AML-193 (cell line): ENCODE measurements around the gene PHETA2.

Experiments
- DNase-seq, 2 experiments: peaks; one replicate each; lab custom pipeline; 2025; lab: John Stamatoyannopoulos, UW

The PHETA2 gene, protein sequence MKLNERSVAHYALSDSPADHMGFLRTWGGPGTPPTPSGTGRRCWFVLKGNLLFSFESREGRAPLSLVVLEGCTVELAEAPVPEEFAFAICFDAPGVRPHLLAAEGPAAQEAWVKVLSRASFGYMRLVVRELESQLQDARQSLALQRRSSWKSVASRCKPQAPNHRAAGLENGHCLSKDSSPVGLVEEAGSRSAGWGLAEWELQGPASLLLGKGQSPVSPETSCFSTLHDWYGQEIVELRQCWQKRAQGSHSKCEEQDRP

DNA sequence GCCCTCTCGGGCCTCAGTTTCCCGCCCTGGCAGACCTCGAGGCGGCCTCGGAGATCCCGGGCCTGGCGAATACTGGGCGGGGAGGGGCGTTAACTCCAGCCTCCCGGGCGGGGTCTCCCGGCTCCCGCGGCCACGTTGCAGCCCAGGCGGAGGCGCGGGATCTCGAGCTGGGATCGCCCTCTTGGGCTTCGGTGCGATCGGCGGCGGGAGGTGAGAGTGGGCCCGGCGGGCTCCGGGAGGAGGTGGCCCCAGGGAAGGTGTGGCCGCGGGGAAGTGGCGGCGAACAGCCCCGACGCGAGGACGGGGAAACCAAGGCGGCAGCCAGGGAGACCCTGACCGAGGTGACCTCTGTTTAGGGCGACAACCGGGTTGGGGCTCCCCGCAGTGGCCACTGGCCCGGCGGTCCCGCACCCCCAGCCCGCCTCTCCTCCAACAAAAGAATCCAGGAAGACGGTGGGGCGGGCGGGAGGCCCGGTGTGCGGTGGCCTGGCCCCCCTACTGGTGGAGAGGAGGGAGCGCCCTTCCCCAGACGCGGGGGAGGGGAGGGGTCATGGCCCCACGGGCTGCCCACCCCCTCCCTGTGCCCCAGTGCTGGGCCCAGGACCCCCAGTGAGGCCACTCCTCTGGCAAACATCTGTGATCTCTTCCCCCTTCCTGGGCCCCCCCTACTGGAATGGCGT lies at the start of gene PHETA2:
Gene PHETA2, plus strand, starts transcription at position 117 of the 680 bp plus-strand sequence. CDS start 3,046 bp downstream, outside the sequence.
- no peak for DNase-seq

DNA sequence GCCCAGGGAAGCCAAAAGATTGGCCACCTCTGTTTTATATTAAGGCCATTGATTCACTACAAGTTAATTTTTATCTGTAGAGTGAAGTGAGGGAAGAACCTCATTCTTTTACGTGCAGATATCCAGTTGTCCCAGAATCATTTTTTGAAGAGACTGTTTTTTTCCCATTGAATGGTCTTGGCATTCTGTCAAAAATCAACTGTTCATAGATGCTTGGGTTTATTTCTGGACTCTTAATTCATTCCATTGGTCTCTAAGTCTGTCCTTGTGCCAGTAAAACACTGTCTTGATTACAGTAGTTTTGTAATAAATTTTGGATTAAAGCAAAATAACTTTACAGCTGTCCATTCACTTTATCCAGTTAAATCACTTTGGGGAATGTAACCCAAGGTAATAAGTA lies 48.6 kb upstream of the PHETA2 start:
- no peak for DNase-seq

DNA sequence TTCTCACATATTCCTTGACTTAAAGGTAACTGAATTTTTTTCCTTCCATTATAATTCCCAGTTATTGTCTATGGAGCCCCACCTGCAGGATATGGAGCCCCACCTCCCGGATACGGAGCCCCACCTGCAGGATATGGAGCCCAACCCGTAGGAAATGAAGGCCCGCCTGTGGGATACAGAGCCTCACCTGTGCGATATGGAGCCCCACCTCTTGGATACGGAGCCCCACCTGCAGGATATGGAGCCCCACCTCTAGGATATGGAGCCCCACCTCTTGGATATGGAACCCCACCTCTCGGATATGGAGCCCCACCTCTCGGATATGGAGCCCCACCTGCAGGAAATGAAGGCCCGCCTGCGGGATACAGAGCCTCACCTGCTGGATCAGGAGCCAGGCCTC lies 47.3 kb upstream of the PHETA2 start:
- no peak for DNase-seq

DNA sequence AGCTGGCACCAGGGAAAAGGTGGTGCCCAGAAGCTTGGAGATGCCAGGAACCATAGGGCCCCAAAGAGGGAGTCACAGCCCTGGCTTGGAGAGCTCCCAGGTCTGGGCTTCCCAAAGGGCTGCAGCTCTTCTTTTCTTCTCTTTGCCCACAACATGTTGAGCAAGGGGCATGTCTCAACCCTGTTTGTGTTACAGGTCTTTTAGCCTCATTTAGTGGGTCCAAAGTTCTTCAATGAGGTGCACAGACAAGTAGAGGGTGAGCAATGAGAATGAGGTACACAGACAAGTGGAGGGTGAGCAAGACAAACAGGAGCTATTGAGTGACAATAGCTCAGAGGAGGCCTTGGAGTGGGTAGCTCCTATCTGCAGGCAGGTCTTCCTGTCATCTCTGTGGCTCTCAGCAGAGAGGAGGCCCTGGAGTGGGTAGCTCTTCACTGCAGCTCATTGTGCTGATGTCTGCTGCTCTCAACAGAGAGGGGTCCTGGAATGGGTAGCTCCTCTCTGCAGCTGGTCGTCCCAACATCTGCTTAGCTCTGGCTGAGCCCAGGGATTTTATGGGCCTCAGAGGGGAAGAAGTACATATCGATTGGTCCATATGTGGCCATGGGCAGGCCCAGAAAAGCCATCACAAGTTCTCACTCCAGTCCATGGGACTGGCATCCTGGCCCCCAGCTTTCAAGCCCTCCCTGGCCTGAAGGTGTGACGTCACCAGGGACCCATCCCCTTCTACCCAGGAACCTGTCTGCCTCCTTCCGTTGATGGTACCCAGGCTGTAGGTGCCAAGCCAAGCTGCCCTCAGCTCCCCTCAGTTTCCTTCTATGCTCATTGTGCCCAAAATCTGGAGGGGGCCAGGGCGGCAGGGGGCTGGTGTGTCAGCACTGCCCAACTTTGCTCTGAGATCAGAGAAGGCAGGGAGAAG lies 40.5 kb upstream of the PHETA2 start:
- DNase-seq = no peak

DNA sequence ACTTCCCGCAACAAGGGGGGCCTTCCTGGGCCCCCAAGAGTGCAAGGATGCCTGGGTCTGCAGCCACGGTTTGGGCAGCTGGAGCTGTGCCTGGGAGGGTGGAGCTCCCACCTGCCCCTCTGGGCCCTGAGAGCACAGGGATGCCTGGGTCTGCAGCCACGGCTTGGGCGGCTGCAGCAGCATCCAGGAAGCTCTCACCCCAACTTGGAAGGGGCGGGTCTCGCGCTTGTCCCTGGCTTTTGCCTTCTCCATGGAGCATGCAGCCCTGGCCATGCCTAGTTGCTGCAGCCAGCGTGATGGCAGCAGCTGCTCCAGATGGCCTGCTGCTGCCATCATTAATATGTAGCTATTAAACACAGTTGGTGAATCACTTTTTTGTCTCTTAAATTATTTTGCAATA lies 38.8 kb upstream of the PHETA2 start:
- no peak for DNase-seq

DNA sequence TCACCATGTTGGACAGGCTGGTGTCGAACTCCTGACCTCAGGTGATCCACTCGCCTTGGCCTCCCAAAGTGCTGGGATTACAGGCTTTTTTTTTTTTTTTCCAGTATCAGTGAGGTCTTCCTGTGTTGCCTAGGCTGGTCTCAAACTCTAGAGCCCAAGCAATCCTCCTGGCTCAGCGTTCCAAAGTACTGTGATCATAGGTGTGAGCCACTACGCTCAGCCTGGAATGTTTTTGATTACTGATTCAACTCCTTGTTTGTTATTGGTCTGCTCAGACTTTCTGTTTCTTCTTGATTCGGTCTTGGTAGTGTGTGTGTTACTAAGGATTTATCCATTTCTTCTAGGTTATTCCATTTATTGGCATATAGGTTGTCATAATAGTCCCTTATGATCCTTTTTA lies 34.8 kb upstream of the PHETA2 start:
- no peak for DNase-seq

DNA sequence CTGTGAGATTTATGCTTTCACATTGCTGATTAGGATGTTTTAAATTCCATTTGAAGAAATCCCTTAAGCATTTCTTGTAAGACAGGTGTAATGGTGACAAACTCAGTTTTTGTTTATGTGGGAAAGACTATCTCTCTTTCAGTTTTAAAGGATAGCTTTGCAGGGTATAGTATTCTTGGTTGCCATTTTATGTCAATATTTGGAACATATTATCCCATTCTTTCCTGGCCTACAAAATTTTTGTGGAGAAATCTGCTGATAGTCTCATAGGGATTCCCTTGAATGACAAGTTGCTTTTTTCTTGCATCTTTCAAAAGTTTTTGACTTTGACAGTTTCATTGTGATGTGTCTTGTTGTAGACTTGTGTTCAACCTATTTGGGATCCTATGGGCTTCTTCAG lies 32.3 kb upstream of the PHETA2 start:
- no peak for DNase-seq

DNA sequence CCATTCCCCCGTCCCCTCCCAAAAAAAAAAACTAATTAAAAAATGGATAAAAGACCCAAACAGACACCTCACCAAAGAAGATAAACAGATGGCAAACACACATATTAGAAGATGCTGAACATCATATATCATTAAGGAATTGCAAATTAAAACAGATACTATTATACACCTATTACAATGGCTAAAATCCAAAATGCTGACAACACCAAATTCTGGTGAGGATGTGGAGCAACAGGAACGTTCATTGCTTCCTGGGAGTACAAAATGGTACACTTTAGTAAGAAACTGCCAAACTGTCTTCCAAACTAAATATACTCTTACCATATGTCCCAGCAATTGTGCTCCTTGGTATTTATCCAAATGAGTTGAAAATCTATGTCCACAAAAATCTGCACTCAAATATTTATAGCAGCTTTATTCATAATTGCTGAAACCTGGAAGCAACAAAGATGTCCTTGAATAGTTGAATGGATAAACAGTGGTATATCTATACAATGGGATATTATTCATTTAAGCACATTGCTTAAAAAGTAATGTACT lies 23.3 kb upstream of the PHETA2 start:
- DNase-seq = no peak

DNA sequence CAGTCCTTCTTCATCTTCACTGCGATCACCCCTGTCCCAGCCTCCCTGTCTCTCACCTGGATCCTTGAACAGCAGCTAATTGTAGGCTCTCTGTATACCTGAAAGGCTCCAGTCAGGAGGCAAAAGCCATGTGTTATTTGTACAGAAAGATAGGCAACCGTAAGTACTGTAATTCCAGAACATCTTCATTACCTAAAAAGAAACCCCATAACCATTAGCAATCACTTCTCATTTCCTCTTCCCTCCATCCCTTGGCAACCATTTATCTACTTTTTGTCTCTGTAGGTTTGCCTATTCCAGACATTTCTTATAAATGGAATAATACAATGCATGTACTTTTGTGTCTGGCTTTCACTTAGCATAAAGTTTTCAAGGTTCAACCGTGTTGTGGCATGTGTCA lies 21.3 kb upstream of the PHETA2 start:
- no peak for DNase-seq

DNA sequence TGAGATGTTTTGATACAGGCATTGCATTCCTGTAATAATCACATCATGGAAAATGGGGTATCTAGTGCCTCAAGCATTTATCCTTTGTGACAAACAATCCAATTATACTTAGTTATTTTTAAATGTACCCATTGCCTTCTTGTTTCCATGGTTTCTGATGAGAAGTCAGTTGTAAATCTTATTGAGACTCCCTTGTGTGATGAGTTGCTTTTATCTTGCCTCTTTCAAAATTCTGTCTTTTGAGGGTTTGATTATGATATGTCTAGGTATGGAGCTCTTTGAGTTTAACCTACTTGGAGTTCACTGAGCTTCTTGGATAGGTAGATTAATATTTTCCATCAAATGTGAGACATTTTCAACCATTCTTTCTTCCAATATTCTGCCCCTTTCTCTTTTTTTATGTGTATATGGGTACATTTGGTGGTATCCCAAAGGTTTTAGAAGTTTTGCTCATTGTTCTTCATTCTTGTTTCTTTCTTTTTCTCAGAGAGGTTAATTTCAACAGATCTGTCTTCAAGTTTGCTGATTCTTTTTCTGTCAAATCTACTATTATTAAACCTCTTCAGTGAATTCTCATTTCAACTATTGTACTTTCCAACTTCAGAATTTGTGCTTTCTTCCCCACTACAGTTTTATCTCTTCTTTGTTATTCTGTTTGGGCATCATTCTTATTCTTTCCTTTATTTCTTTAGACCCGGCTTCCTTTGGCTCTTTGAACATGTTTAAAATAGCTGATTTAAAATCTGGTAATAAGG lies 17.1 kb upstream of the PHETA2 start:
- DNase-seq = no peak

DNA sequence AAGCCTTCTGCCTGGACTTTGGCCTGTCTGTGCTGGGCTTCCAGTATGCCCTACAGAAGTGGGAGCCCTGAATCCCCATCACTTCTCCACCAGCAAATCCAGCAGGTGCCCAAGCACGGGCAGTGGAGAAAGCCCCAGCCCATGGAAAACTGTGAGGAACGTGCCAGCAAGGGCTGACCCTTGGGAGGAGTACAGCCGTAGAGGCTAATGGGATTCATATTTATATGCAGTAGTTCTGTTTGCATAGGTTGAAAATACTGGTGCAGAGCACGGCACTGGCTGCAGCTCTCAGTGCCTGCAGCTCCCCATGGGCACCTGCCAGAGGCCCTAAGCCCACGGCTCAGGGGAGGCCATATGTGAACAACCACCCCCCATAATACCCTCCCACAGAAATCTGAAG lies 13.6 kb upstream of the PHETA2 start:
- DNase-seq = no peak

DNA sequence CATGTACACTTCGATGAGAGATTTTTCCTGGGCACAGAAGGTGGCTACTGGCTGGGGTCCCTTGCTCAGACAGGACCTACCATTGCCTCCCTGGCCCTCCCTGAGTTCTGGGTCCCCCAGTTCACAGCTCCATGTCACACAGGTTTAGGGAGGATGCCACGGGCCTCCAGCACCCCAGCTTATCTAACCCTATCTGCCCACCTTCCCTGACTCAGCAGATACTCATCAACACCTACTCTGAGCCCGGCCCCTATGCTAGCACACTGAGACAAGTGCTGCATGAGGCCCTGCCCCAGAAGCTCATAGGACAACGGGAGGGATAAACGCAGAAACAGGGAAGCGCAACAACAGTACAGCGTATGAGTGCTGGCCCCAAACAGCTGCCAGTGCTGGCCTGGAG lies 13.0 kb upstream of the PHETA2 start:
- no peak for DNase-seq

DNA sequence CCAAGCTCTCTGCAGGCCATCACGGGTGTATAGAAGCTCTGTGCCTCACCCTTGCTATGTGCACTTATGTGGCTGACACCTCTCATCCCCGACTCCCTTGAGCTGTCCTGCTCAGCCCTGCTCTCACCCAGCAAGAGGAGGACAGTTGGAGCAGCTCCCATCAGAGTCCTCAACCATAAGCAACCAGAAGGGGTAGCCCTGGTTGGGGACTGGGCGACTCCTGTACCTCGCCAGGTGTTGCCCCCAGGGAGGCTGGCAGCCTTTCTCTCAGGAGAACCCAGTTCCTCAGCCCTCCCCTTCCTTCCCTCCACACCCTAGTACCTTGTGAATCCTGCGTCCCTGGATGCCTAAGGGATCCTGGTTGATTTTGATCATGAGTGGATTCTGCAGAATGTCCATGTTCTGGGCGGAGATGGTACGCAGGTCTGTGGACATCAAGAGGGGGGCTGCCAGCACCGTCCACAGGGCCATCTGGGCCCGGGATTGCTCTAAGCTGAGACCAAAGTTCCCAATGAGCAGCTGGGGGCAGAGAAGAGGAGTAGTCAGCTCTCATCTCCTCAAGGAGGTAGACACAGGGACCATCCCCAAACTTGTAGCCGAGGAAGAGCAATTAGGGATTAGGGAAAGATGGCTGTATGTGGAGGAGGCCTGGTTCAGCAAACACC lies 11.4 kb upstream of the PHETA2 start:
- no peak for DNase-seq

DNA sequence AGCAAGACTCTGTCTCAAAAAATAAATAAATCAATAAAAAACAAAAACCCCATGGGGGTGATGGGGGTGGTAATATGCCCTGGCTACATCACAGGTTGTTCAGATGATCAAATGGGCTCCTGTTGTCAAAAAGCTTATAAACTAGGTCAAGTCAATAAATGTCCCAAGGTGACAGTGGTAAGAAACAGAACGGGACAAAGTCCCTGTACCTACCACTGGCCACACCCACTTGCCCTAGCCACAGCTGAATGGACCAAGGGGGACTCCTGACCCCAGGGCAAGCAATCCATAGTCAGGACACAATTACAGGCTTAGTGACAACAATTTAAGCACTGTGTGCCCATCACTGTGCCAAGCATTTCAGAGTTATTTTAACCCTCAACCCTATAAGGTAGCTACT lies 9.4 kb upstream of the PHETA2 start:
- no peak for DNase-seq

DNA sequence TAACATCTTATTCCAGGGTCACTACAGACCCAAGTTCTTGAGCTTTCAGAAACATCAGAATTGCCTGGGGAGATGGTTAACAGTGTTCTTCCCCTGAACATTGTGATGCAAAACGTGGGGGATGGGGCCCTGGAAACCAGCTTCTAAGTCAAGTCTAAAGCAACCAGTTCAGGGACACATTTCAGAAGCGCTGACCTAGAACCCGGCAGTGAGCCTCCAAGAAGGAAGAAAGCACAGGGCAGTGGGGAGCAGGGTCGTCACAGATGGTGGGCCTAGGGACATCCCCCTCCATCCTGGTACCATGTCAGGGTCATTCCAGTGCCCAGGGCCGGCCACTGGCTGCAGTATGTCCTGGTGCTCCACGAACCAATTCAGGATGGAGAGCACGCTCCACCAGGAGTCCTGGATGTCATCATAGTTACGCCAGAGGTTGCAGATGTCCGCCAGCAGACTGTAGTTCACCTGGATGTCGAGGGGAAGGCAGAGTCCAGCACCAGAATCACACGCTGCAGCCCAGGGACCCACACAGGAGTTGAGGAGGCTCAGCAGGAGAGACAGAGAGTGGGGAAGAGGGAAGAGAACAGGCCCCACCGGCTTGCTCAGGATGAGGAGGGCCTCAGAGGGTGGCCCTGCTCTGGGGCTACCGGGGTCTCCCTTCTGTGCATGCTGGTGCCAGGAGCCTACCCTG lies 8.5 kb upstream of the PHETA2 start:
- DNase-seq = no peak

DNA sequence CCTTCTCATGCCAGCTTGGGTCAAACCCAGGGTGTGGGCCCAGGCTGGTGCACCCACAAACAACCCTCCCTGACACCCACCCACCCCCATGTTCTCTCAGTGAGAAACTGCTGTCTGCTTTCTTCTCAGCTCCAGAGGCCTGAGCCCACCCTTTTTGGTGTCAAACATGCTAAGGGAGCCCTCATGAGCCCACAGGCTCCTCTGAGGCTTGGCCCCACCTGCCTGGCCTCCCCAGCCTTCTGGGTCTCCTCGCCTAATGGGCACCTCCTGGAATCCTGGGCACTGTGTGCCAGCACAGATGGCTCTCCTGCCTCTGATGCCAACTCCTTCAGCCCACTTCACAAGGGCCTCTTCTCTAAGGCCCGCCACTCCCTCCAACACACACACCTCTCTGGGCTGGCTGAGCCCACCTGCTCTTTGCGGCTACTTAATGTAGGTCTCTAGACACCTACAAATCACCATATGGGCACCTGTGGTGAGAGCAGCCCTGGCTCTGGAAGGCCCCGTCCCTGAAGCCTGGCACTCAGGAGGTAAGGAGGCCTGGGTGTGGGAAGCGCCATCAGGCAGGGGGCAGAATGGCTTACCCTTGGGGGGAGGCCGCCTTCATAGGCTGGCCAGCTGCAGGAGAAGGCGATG lies 7.8 kb upstream of the PHETA2 start:
- no peak for DNase-seq

DNA sequence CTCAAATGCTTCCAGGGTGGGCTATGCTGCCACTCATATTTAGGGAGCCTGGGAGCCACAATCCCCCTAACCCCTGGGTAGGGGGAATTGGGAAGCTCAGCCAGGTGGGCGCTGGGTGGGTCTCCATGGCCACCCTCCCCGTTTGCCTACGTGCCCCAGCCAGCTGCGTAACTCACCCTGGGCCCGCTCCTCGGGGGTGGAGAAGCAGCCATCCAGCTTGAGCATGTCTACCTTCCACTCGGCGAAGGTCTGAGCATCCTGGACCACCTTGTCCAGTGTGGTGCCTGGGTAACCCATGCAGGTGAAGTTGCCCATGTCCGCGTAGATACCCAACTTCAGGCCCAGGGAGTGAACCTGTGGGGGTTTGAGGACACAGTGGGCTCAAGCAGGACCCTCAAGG lies 7.1 kb upstream of the PHETA2 start:
- no peak for DNase-seq

DNA sequence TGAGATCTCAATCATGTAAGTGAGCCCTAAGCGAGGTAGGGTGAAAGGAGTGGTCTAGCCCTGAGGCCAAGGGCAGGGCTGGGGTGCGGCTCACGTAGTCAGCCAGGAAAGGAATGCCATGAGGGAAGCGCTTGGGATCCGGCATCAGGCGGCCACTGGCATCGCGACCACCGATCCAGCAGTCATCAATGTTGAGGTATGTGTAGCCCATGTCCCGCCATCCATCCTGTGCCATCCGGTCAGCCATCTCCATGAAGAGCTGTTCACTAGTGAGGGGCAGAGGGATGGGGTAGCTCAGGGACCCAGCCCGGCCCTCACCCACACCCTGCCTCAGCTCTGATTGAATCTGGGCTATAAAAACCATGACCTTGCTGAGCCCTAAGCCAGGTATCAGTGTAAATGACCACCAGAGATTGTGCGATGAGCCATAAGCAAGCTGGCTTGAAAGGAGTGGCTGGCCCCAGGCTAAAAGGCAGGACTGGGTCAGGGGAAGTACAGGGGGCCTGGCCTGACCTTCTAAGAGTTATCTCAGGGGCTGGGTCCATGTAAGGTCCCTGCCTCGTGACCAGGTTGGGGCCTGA lies 6.3 kb upstream of the PHETA2 start:
- DNase-seq = no peak

DNA sequence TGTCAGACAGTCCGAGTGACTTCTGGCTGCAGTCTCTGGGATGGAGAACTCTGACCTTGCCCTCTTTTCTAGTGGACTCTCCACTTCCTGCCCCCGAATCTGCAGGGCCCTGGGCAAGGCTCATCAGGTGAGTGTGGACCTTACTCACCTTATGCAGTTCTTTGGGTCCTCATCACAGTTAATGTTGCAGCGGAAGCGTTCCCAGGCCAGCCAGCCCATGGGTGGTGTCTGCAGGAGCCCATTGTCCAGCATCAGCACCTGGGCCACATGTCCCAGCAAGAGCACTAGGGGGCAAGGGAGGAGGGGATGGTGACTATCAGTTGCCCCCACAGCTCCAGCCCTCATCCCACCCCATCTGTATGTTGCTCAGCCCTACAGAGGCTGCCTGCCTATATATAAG lies 5.8 kb upstream of the PHETA2 start:
- DNase-seq = no peak
